ENCODE measurements around the gene PHB1.

PHB1 gene

DNA sequence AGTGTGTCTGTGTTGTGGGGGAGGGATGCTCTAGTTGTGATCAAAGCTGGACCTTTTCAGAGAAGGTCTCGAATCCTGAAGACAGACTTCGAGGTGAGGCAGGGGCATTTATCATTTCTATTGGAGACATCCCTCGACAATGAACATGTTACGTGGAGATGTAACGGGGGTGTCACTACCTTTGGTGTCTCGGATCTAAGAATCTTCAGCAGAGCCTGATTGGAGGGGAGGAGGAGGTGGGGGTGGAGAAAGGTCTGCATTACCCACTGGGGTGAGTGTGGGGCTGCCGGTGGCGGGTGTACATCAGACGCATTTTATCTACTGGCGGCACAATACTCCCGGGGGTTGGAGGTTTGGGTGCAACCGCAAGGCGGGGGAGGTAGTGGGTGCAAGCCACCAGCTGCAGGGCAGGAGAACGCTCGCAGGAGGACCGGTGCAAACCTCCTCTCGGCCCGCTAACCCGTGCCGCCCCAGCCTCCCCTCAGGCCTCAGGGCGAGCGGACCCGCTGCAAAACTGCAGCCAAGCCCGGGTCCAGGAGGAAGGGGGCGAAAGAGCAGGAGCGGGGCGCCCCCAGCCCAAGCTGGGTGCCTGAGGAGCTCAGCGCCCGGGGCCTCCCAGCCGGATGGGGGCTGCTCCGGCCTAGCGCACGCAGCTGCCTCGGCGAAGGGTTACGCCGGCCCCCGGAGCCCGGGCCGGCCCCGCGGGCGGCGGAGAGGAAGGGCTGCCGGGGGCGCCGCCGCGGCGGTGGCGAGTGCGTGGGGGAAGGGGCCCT lies 53.4 kb downstream of the PHB1 start (continued):
- TF ChIP-seq, protein P1, sequence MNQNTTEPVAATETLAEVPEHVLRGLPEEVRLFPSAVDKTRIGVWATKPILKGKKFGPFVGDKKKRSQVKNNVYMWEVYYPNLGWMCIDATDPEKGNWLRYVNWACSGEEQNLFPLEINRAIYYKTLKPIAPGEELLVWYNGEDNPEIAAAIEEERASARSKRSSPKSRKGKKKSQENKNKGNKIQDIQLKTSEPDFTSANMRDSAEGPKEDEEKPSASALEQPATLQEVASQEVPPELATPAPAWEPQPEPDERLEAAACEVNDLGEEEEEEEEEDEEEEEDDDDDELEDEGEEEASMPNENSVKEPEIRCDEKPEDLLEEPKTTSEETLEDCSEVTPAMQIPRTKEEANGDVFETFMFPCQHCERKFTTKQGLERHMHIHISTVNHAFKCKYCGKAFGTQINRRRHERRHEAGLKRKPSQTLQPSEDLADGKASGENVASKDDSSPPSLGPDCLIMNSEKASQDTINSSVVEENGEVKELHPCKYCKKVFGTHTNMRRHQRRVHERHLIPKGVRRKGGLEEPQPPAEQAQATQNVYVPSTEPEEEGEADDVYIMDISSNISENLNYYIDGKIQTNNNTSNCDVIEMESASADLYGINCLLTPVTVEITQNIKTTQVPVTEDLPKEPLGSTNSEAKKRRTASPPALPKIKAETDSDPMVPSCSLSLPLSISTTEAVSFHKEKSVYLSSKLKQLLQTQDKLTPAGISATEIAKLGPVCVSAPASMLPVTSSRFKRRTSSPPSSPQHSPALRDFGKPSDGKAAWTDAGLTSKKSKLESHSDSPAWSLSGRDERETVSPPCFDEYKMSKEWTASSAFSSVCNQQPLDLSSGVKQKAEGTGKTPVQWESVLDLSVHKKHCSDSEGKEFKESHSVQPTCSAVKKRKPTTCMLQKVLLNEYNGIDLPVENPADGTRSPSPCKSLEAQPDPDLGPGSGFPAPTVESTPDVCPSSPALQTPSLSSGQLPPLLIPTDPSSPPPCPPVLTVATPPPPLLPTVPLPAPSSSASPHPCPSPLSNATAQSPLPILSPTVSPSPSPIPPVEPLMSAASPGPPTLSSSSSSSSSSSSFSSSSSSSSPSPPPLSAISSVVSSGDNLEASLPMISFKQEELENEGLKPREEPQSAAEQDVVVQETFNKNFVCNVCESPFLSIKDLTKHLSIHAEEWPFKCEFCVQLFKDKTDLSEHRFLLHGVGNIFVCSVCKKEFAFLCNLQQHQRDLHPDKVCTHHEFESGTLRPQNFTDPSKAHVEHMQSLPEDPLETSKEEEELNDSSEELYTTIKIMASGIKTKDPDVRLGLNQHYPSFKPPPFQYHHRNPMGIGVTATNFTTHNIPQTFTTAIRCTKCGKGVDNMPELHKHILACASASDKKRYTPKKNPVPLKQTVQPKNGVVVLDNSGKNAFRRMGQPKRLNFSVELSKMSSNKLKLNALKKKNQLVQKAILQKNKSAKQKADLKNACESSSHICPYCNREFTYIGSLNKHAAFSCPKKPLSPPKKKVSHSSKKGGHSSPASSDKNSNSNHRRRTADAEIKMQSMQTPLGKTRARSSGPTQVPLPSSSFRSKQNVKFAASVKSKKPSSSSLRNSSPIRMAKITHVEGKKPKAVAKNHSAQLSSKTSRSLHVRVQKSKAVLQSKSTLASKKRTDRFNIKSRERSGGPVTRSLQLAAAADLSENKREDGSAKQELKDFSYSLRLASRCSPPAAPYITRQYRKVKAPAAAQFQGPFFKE (tag by site-specific recombination; IDR thresholded peaks at IDR 0.05; ENCODE audit: borderline replicate concordance): no peak
- peak; percentile 73; the same call in 1 of the 2 replicates for TF ChIP-seq ZNF2 (tag by site-specific recombination; IDR thresholded peaks at IDR 0.05)
- peak; percentile 42; the same call in 1 of the 2 replicates for TF ChIP-seq ZNF341 (tag by site-specific recombination; IDR thresholded peaks at IDR 0.05; ENCODE audit: low read depth)
- no peak for TF ChIP-seq ZNF530 (tag by site-specific recombination; IDR thresholded peaks at IDR 0.05; ENCODE audit: low read depth)
- no peak for TF ChIP-seq SCRT1 (tag by site-specific recombination; IDR thresholded peaks at IDR 0.05; ENCODE audit: borderline replicate concordance)
- peak; percentile 66 for TF ChIP-seq ZNF629 (tag by site-specific recombination; IDR thresholded peaks at IDR 0.05)
- TF ChIP-seq ZNF521 (tag by site-specific recombination; IDR thresholded peaks at IDR 0.05): no peak
- TF ChIP-seq ZFP41 (tag by site-specific recombination; IDR thresholded peaks at IDR 0.05; ENCODE audit: borderline replicate concordance): no peak
- TF ChIP-seq, protein P2, sequence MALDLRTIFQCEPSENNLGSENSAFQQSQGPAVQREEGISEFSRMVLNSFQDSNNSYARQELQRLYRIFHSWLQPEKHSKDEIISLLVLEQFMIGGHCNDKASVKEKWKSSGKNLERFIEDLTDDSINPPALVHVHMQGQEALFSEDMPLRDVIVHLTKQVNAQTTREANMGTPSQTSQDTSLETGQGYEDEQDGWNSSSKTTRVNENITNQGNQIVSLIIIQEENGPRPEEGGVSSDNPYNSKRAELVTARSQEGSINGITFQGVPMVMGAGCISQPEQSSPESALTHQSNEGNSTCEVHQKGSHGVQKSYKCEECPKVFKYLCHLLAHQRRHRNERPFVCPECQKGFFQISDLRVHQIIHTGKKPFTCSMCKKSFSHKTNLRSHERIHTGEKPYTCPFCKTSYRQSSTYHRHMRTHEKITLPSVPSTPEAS (tag by site-specific recombination; IDR thresholded peaks at IDR 0.05): no peak
- TF ChIP-seq, protein P3, sequence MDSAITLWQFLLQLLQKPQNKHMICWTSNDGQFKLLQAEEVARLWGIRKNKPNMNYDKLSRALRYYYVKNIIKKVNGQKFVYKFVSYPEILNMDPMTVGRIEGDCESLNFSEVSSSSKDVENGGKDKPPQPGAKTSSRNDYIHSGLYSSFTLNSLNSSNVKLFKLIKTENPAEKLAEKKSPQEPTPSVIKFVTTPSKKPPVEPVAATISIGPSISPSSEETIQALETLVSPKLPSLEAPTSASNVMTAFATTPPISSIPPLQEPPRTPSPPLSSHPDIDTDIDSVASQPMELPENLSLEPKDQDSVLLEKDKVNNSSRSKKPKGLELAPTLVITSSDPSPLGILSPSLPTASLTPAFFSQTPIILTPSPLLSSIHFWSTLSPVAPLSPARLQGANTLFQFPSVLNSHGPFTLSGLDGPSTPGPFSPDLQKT (IDR thresholded peaks at IDR 0.05; ENCODE audit: borderline replicate concordance, low read depth, low read length): no peak
- TF ChIP-seq, protein P4, sequence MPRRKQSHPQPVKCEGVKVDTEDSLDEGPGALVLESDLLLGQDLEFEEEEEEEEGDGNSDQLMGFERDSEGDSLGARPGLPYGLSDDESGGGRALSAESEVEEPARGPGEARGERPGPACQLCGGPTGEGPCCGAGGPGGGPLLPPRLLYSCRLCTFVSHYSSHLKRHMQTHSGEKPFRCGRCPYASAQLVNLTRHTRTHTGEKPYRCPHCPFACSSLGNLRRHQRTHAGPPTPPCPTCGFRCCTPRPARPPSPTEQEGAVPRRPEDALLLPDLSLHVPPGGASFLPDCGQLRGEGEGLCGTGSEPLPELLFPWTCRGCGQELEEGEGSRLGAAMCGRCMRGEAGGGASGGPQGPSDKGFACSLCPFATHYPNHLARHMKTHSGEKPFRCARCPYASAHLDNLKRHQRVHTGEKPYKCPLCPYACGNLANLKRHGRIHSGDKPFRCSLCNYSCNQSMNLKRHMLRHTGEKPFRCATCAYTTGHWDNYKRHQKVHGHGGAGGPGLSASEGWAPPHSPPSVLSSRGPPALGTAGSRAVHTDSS (tag by site-specific recombination; IDR thresholded peaks at IDR 0.05): no peak
- TF ChIP-seq ZNF354C (tag by site-specific recombination; IDR thresholded peaks at IDR 0.05; ENCODE audit: borderline replicate concordance, low read depth): no peak
- TF ChIP-seq ZNF837 (tag by site-specific recombination; IDR thresholded peaks at IDR 0.05): no peak
- no peak for TF ChIP-seq HOXD13 (CRISPR knock-in tag; IDR thresholded peaks at IDR 0.05; ENCODE audit: borderline replicate concordance)
- peak; percentile 78 for TF ChIP-seq ZNF366 (tag by site-specific recombination; conservative IDR thresholded peaks at IDR 0.05)
- no peak for TF ChIP-seq BCL11B (tag by site-specific recombination; IDR thresholded peaks at IDR 0.05; ENCODE audit: low read depth)
- TF ChIP-seq, protein P5, sequence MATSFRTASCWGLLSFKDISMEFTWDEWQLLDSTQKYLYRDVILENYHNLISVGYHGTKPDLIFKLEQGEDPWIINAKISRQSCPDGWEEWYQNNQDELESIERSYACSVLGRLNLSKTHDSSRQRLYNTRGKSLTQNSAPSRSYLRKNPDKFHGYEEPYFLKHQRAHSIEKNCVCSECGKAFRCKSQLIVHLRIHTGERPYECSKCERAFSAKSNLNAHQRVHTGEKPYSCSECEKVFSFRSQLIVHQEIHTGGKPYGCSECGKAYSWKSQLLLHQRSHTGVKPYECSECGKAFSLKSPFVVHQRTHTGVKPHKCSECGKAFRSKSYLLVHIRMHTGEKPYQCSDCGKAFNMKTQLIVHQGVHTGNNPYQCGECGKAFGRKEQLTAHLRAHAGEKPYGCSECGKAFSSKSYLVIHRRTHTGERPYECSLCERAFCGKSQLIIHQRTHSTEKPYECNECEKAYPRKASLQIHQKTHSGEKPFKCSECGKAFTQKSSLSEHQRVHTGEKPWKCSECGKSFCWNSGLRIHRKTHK (tag by site-specific recombination; IDR thresholded peaks at IDR 0.05): no peak
- TF ChIP-seq ZNF623 (tag by site-specific recombination; IDR thresholded peaks at IDR 0.05): no peak
- no peak for TF ChIP-seq ZNF777 (tag by site-specific recombination; IDR thresholded peaks at IDR 0.05; ENCODE audit: borderline replicate concordance)
- TF ChIP-seq, protein P6, sequence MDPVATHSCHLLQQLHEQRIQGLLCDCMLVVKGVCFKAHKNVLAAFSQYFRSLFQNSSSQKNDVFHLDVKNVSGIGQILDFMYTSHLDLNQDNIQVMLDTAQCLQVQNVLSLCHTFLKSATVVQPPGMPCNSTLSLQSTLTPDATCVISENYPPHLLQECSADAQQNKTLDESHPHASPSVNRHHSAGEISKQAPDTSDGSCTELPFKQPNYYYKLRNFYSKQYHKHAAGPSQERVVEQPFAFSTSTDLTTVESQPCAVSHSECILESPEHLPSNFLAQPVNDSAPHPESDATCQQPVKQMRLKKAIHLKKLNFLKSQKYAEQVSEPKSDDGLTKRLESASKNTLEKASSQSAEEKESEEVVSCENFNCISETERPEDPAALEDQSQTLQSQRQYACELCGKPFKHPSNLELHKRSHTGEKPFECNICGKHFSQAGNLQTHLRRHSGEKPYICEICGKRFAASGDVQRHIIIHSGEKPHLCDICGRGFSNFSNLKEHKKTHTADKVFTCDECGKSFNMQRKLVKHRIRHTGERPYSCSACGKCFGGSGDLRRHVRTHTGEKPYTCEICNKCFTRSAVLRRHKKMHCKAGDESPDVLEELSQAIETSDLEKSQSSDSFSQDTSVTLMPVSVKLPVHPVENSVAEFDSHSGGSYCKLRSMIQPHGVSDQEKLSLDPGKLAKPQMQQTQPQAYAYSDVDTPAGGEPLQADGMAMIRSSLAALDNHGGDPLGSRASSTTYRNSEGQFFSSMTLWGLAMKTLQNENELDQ (tag by site-specific recombination; IDR thresholded peaks at IDR 0.05; ENCODE audit: low read depth): no peak
- TF ChIP-seq ZNF677 (tag by site-specific recombination; IDR thresholded peaks at IDR 0.05): no peak
- TF ChIP-seq SP3 (tag by site-specific recombination; IDR thresholded peaks at IDR 0.05): peak; percentile 66
- no peak for TF ChIP-seq ZNF138 (tag by site-specific recombination; IDR thresholded peaks at IDR 0.05; ENCODE audit: borderline replicate concordance)
- TF ChIP-seq ZNF549 (tag by site-specific recombination; IDR thresholded peaks at IDR 0.05): no peak
